ENCODE measurements around the gene MEST.
"Not testable (repeated sequence)": the region's sequence is repeated elsewhere in the genome, so short reads cannot be mapped to it uniquely, and the experiment has no call there.

The MEST gene

GRCh38 chr7:130485734-130486113 is 6.2 kb upstream of the MEST start:
- DNase-seq: no peak

- peak in 18 of 56 donors; percentile 10 to 54 (median 29) for DNase-seq
Measured at GRCh38 chr7:130486114-130486953, 5.6 kb upstream of the MEST start.

GRCh38 chr7:130486954-130487436 is 4.9 kb upstream of the MEST start:
- DNase-seq: no peak

GRCh38 chr7:130488392-130489139 is 3.3 kb upstream of the MEST start:
- peak in 2 of 56 donors; percentile 7 to 9 for DNase-seq

- peak in 1 of 56 donors; percentile 13 for DNase-seq
Measured at GRCh38 chr7:130489140-130489983, 2.5 kb upstream of the MEST start.

- peak in 2 of 56 donors; percentile 13 to 17 for DNase-seq
Measured at GRCh38 chr7:130490311-130490791, 1.5 kb upstream of the MEST start.

GRCh38 chr7:130490888-130491804 is 739 bp upstream of the MEST start:
- DNase-seq: peak in 24 of 56 donors; percentile 9 to 69 (median 36)

GRCh38 chr7:130492523-130493274 is 814 bp downstream of the MEST start:
- DNase-seq: no peak

GRCh38 chr7:130493275-130493873 is 1.5 kb downstream of the MEST start:
- peak in 2 of 56 donors; percentile 11 for DNase-seq

GRCh38 chr7:130494431-130494858 is 2.6 kb downstream of the MEST start:
- DNase-seq: no peak

GRCh38 chr7:130500463-130500862 is 8.6 kb downstream of the MEST start:
- DNase-seq: no peak

GRCh38 chr7:130500910-130501309 is 9.0 kb downstream of the MEST start:
- DNase-seq: no peak

- DNase-seq: no peak
Measured at GRCh38 chr7:130505753-130506152, 13.9 kb downstream of the MEST start.

GRCh38 chr7:130506358-130506757 is 14.5 kb downstream of the MEST start:
- no peak for DNase-seq

GRCh38 chr7:130512038-130512437 is 20.2 kb downstream of the MEST start:
- DNase-seq: not testable (repeated sequence)

- no peak for DNase-seq
Measured at GRCh38 chr7:130513447-130513846, 21.6 kb downstream of the MEST start.

- DNase-seq: no peak
Measured at GRCh38 chr7:130515315-130516040, 23.6 kb downstream of the MEST start.

All from amygdala (tissue), 56 donors.